Measurements from ENCODE around the gene SPP1. TPM values are rescaled to one million over a fixed set of nuclear protein-coding genes. Genes with fewer than 3 reads are reported as not detected.

Gene SPP1
- polyA plus RNA-seq (2011; rRNA removed) (4.9 and 5.4 TPM in 2 replicates), polyA minus RNA-seq (2011; rRNA and poly(A)+ RNA removed) (1.5 and 3.0 TPM in 2 replicates)

- ChIA-PET POLR2A (no interaction called here), CTCF (interaction anchor here (0.6 to 2.7 kb wide), 5 partner anchors 11 to 275 kb away, joined by 3 to 17 read pairs (median 4); no protein-coding TSS in a partner anchor)
- Histone ChIP-seq H3K27me3 (ENCODE audit: control insufficient read depth, insufficient read depth, low read length) (no peaks in the 10 kb centered on the region), H3K4me3 (ENCODE audit: low read depth, low read length) (no peak within 1 kb of the TSS), H3K36me3 (ENCODE audit: control insufficient read depth, insufficient read depth, low read length) (no peaks in the 10 kb centered on the region)
- TF ChIP-seq CTCF (IDR thresholded peaks at IDR 0.05; ENCODE audit: insufficient read depth, low read depth, low read length), result no peak
- DNase-seq (ENCODE audit: low read depth), result no peak
Observed at GRCh38 chr4:87975466-87975865, at the start of gene SPP1. SPP1 (plus strand) TSS chr4:87975714; CDS start chr4:87976896, 1,182 bp downstream.

- ChIA-PET CTCF (no interaction called here), POLR2A (no interaction called here)
- Histone ChIP-seq H3K27me3 (ENCODE audit: control insufficient read depth, insufficient read depth, low read length) (no peaks in the 10 kb centered on the region; the same call in 1 of the 2 replicates), H3K4me3 (ENCODE audit: low read depth, low read length) (no peak overlapping the region), H3K36me3 (ENCODE audit: control insufficient read depth, insufficient read depth, low read length) (no peaks in the 10 kb centered on the region)
- no peak for DNase-seq (ENCODE audit: low read depth)
- no peak for TF ChIP-seq CTCF (IDR thresholded peaks at IDR 0.05; ENCODE audit: insufficient read depth, low read depth, low read length)
Observed at GRCh38 chr4:87926554-87927098, 48.9 kb upstream of the SPP1 start.

DNA sequence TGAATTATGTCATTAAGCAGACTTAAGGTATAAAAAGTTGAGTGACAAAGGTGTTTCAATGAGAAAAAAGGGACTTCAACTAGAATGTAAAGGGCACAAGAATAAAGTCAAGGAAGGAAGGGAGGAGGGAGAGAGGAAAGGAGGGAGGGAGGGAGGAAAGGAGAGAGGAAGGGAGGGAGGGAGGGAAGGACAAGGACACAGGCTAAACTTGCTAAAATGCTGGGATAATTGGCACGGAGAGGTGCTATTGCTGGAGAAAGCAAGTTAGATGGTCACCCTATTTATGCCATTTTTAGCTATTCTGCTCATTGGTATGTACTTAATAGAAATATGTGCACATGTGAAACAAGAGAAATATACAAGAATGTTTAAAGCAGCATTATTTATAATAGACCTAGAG, 44.9 kb upstream of the SPP1 start:
- H3K27me3 ChIP-seq (ENCODE audit: control insufficient read depth, insufficient read depth, low read length), result no peaks in the 10 kb centered on the region; the same call in none of the 2 replicates
- CTCF ChIA-PET, result interaction anchor here (1.3 kb wide), 1 partner anchor 14 kb away, joined by 3 read pairs; no protein-coding TSS in a partner anchor
- POLR2A ChIA-PET, result no interaction called here
- TF ChIP-seq CTCF (IDR thresholded peaks at IDR 0.05; ENCODE audit: insufficient read depth, low read depth, low read length), result no peak
- no peak for DNase-seq (ENCODE audit: low read depth)
- H3K4me3 ChIP-seq (ENCODE audit: low read depth, low read length), result no peak overlapping the region
- H3K36me3 ChIP-seq (ENCODE audit: control insufficient read depth, insufficient read depth, low read length), result no peaks in the 10 kb centered on the region

DNA sequence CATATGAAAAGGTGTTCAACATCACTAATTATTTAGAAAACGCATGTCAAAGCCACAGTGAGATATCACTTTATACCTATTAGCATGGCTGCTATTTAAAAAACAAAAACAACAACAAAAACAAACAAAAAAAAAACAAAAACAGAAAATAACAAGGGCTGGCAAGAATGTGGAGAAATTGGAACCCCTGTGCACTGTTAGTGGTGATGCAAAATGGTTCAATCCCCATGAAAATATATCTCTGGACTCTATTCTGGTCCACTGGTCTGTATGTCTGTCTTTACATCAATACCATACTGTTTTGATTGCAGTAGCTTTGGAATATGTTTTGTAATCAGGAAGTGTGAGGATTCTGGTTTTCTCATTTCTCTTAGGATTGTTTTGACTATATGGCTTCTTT, 43.6 kb upstream of the SPP1 start:
- H3K27me3 ChIP-seq (ENCODE audit: control insufficient read depth, insufficient read depth, low read length), result no peaks in the 10 kb centered on the region; the same call in none of the 2 replicates
- no peak overlapping the region for H3K4me3 ChIP-seq (ENCODE audit: low read depth, low read length)
- no peak for DNase-seq (ENCODE audit: low read depth)
- TF ChIP-seq CTCF (IDR thresholded peaks at IDR 0.05; ENCODE audit: insufficient read depth, low read depth, low read length), result no peak
- ChIA-PET POLR2A (no interaction called here), CTCF (no interaction called here)
- no peaks in the 10 kb centered on the region for H3K36me3 ChIP-seq (ENCODE audit: control insufficient read depth, insufficient read depth, low read length)

DNA sequence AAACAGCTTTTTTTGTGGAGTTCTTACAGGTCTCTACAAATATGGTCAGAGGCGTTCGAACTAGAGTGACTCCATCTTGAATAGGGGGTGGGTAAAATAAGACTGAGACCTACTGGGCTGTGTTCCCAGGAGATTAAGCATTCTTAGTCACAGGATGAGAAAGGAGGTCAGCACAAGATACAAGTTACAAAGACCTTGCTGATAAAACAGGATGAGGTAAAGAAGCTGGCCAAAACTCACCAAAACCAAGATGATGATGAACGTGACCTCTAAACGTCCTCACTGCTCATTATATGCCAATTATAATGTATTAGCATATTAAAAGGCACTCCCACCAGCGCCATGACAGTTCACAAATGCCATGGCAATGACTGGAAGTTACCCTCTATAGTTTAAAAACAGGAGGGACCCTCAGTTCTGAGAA, 42.8 kb upstream of the SPP1 start:
- no peak overlapping the region for H3K4me3 ChIP-seq (ENCODE audit: low read depth, low read length)
- CTCF ChIA-PET, result no interaction called here

More for the DNA sequence above, 42.8 kb upstream of the SPP1 start:
- DNase-seq (ENCODE audit: low read depth), result no peak
- TF ChIP-seq CTCF (IDR thresholded peaks at IDR 0.05; ENCODE audit: insufficient read depth, low read depth, low read length), result no peak
- Histone ChIP-seq H3K36me3 (ENCODE audit: control insufficient read depth, insufficient read depth, low read length) (no peaks in the 10 kb centered on the region), H3K27me3 (ENCODE audit: control insufficient read depth, insufficient read depth, low read length) (peaks cover under 1% of the 10 kb centered on the region; the same call in 1 of the 2 replicates)
- POLR2A ChIA-PET, result no interaction called here

All from BJ (cell line).